ENCODE results near the gene CTPS1. TPM values are rescaled to one million over a fixed set of nuclear protein-coding genes. Genes with fewer than 3 reads are reported as not detected.

Gene CTPS1
- total RNA-seq, 2 experiments from 2014 or later = 100 to 102 TPM

GRCh38 chr1:41046347-41046775 is 66.9 kb downstream of the CTPS1 start:
- no peak for DNase-seq
- H3K27me3 Mint-ChIP-seq = no peaks in the 10 kb centered on the region
- TF ChIP-seq CTCF (IDR thresholded peaks at IDR 0.05) = no peak
- peaks cover 20% of the 10 kb centered on the region for H3K36me3 Mint-ChIP-seq (ENCODE audit: low read depth)
- ChIA-PET POLR2A (no interaction called here), CTCF (no interaction called here)
- intact Hi-C loops (cut with micrococcal nuclease) = no loop called here
- no peaks in the 10 kb centered on the region for H3K9me3 Mint-ChIP-seq
- H3K4me1 Mint-ChIP-seq (ENCODE audit: low read depth) = no peaks in the 10 kb centered on the region
- H3K4me3 Mint-ChIP-seq = no peak overlapping the region
- H3K27ac Mint-ChIP-seq = no peak overlapping the region
- no peak for ATAC-seq

GRCh38 chr1:41048540-41048939 is 69.0 kb downstream of the CTPS1 start:
- H3K27me3 Mint-ChIP-seq = no peaks in the 10 kb centered on the region
- DNase-seq = no peak
- H3K9me3 Mint-ChIP-seq = no peaks in the 10 kb centered on the region
- no peaks in the 10 kb centered on the region for H3K4me1 Mint-ChIP-seq (ENCODE audit: low read depth)
- ChIA-PET POLR2A (no interaction called here), CTCF (no interaction called here)
- peaks cover 17% of the 10 kb centered on the region for H3K36me3 Mint-ChIP-seq (ENCODE audit: low read depth)
- H3K4me3 Mint-ChIP-seq = no peak overlapping the region
- H3K27ac Mint-ChIP-seq = no peak overlapping the region
- intact Hi-C loops (cut with micrococcal nuclease) = no loop called here
- TF ChIP-seq CTCF (IDR thresholded peaks at IDR 0.05) = no peak
- ATAC-seq = no peak

- POLR2A ChIA-PET = no interaction called here
Measured at GRCh38 chr1:41051022-41051421, 71.5 kb downstream of the CTPS1 start.

GRCh38 chr1:41053316-41053715 is 73.8 kb downstream of the CTPS1 start:
- ATAC-seq (no peak), DNase-seq (no peak)
- H3K36me3 Mint-ChIP-seq (ENCODE audit: low read depth) = peaks cover 18% of the 10 kb centered on the region
- POLR2A ChIA-PET = no interaction called here
- no peaks in the 10 kb centered on the region for H3K9me3 Mint-ChIP-seq
- CTCF ChIA-PET = no interaction called here
- H3K27ac Mint-ChIP-seq = no peak overlapping the region
- TF ChIP-seq CTCF (IDR thresholded peaks at IDR 0.05) = no peak
- no peaks in the 10 kb centered on the region for H3K4me1 Mint-ChIP-seq (ENCODE audit: low read depth)
- H3K4me3 Mint-ChIP-seq = no peak overlapping the region
- no peaks in the 10 kb centered on the region for H3K27me3 Mint-ChIP-seq
- intact Hi-C loops (cut with micrococcal nuclease) = no loop called here

More at GRCh38 chr1:41051022-41051421, 71.5 kb downstream of the CTPS1 start:
- H3K27me3 Mint-ChIP-seq = no peaks in the 10 kb centered on the region
- CTCF ChIA-PET = no interaction called here
- DNase-seq (no peak), ATAC-seq (no peak)
- no peak overlapping the region for H3K27ac Mint-ChIP-seq
- H3K9me3 Mint-ChIP-seq = no peaks in the 10 kb centered on the region
- TF ChIP-seq CTCF (IDR thresholded peaks at IDR 0.05) = no peak
- H3K4me3 Mint-ChIP-seq = no peak overlapping the region
- intact Hi-C loops (cut with micrococcal nuclease) = no loop called here
- H3K4me1 Mint-ChIP-seq (ENCODE audit: low read depth) = no peaks in the 10 kb centered on the region
- peaks cover 27% of the 10 kb centered on the region for H3K36me3 Mint-ChIP-seq (ENCODE audit: low read depth)

- ATAC-seq (no peak), DNase-seq (no peak)
- Mint-ChIP-seq H3K36me3 (ENCODE audit: low read depth) (peaks cover 34% of the 10 kb centered on the region), H3K27me3 (no peaks in the 10 kb centered on the region), H3K27ac (no peak overlapping the region), H3K9me3 (peaks cover 3% of the 10 kb centered on the region), H3K4me1 (ENCODE audit: low read depth) (no peaks in the 10 kb centered on the region), H3K4me3 (no peak overlapping the region)
- intact Hi-C loops (cut with micrococcal nuclease) = no loop called here
- no peak for TF ChIP-seq CTCF (IDR thresholded peaks at IDR 0.05)
- ChIA-PET POLR2A (no interaction called here), CTCF (no interaction called here)
Measured at GRCh38 chr1:41056907-41057306, 77.4 kb downstream of the CTPS1 start.

Other genes with a start within 250 kb of the CTPS1 start
- under 1 TPM; 0.38 to 0.43 TPM for gene KCNQ4, start 195.9 kb upstream of the CTPS1 start, total RNA-seq
- 1 to 10 TPM; 6.7 to 7.4 TPM for gene CITED4, start 117.3 kb upstream of the CTPS1 start, total RNA-seq
- gene SLFNL1, start 42.0 kb downstream of the CTPS1 start, total RNA-seq = under 1 TPM; 0.22 to 0.25 TPM

Measured in activated CD8-positive, alpha-beta T cell treated with anti-CD3 and anti-CD28 coated beads for 36 hours (primary cell).